GM12878 (cell line): ENCODE measurements around the gene ADAMTS14. TPM values are rescaled to one million over a fixed set of nuclear protein-coding genes. Genes with fewer than 3 reads are reported as not detected.

Experiments used
- ATAC-seq: fragments of 200-7000 bp; cut with Tn5 transposase; 3 replicates; pipeline ENCODE4 v1.9.1; 2020; ENCODE audit warnings: mild to moderate bottlenecking, moderate library complexity
- BruUV-seq: library from RNA; stranded (reverse); fragments of 400-500 nt; replicated peaks from 2 replicates; lab custom pipeline; 2021; lab: Mats Ljungman, UMichigan
- CTCF ChIA-PET: fragments of 300-600 bp; sonication (Branson Sonifier 250); formaldehyde crosslinking; extraction: SDS; loops from one replicate; lab custom pipeline; 2021; ENCODE audit warnings: inconsistent platforms; lab: Yijun Ruan, JAX
- POLR2A ChIA-PET: fragments of 350-600 bp; formaldehyde crosslinking; extraction: SDS; loops from one replicate; lab custom pipeline; 2021; ENCODE audit warnings: inconsistent platforms; lab: Charles Lee
- RAD21 ChIA-PET: fragments of 300-600 bp; sonication (Branson Sonifier 250); formaldehyde crosslinking; loops from one replicate; lab custom pipeline; 2023; ENCODE audit warnings: antibody characterized with exemption; ENCODE audit not compliant: unreplicated experiment; lab: Charles Lee
- SMC1A ChIA-PET: fragments of 300-600 bp; sonication (Branson Sonifier 250); formaldehyde crosslinking; loops from one replicate; lab custom pipeline; 2023; ENCODE audit not compliant: unreplicated experiment, uncharacterized antibody; lab: Charles Lee
- DNase-seq: peaks from one replicate; pipeline ENCODE4 v3.0.0-alpha.2; 2011; ENCODE audit warnings: low read depth, low spot score
- FAIRE-seq: peaks from 3 replicates; lab custom pipeline; 2011; peaks lifted over from hg19 to GRCh38; lab: Jason Lieb, UNC
- H2AFZ ChIP-seq: 2 replicates; pipeline ENCODE4 v1.6.0; 2011; ENCODE audit warnings: low read depth, low read length, control low read depth; ENCODE audit not compliant: control insufficient read depth
- H3K27ac ChIP-seq: 2 replicates; pipeline ENCODE4 v1.5.1; 2011; ENCODE audit warnings: control low read depth; ENCODE audit not compliant: control insufficient read depth, insufficient read depth
- H3K27me3 ChIP-seq, 2 experiments: replicated peaks in 1 of 2; 2 replicates each; pipeline versions ENCODE4 v1.6.0 to v1.6.1; 2011; ENCODE audit warnings: low read length in 1 of 2; ENCODE audit not compliant: control insufficient read depth in 2 of 2, insufficient read depth in 2 of 2
- H3K36me3 ChIP-seq, 2 experiments: 2 replicates each; pipeline ENCODE4 v1.5.1; 2011; ENCODE audit warnings: low read length in 1 of 2; ENCODE audit not compliant: control insufficient read depth in 2 of 2, insufficient read depth in 2 of 2
- H3K4me1 ChIP-seq: 2 replicates; pipeline ENCODE4 v1.6.1; 2011; ENCODE audit warnings: mild to moderate bottlenecking, low read length, moderate library complexity, mixed read lengths; ENCODE audit not compliant: control insufficient read depth, insufficient read depth
- H3K4me2 ChIP-seq: 2 replicates; pipeline ENCODE4 v1.6.0; 2011; ENCODE audit warnings: control low read depth; ENCODE audit not compliant: control insufficient read depth, insufficient read depth
- H3K4me3 ChIP-seq: fragments of 200-600 bp; sonication (generic); 2 replicates; pipeline ENCODE4 v1.5.1; 2016
- H3K79me2 ChIP-seq: 2 replicates; pipeline ENCODE4 v1.6.0; 2011; ENCODE audit warnings: low read length; ENCODE audit not compliant: control insufficient read depth, insufficient read depth
- H3K9ac ChIP-seq: 2 replicates; pipeline ENCODE4 v1.8.0; 2011; ENCODE audit warnings: low read length, control low read depth, mixed read lengths; ENCODE audit not compliant: control insufficient read depth, insufficient read depth
- H3K9me3 ChIP-seq: replicated peaks from 3 replicates; pipeline ENCODE4 v1.5.1; 2011; ENCODE audit warnings: mild to moderate bottlenecking, low read length; ENCODE audit not compliant: control insufficient read depth, insufficient read depth
- H4K20me1 ChIP-seq: 2 replicates; pipeline ENCODE4 v1.6.0; 2011; ENCODE audit not compliant: control insufficient read depth, insufficient read depth
- EED ChIP-seq: sonication (generic); IDR thresholded peaks from 2 replicates; pipeline ENCODE4 v1.6.1; 2016; ENCODE audit warnings: antibody characterized with exemption, low read depth
- KLF5 ChIP-seq: fragments of 450-650 bp; IDR thresholded peaks from 2 replicates; pipeline ENCODE4 v1.6.1; 2014; ENCODE audit warnings: mild to moderate bottlenecking; ENCODE audit not compliant: partially characterized antibody
- RCOR1 ChIP-seq: conservative IDR thresholded peaks from 2 replicates; pipeline ENCODE4 v1.6.1; 2012; ENCODE audit warnings: low read depth, low read length, improper control_type of control experiment
- SMAD1 ChIP-seq: fragments of 450-650 bp; IDR thresholded peaks from 2 replicates; pipeline ENCODE4 v1.6.1; 2018; ENCODE audit warnings: mild to moderate bottlenecking, low read depth; ENCODE audit not compliant: partially characterized antibody
- TCF7 ChIP-seq: IDR thresholded peaks from 2 replicates; pipeline ENCODE4 v1.6.1; 2014; ENCODE audit warnings: antibody characterized with exemption, borderline replicate concordance
- ZSCAN29 ChIP-seq: fragments of 450-650 bp; IDR thresholded peaks from 2 replicates; pipeline ENCODE4 v1.6.1; 2017; ENCODE audit warnings: mild to moderate bottlenecking, moderate library complexity
- WGBS: methylation state at CpG from one replicate; pipeline ENCODE4 v1.1.6; 2016; ENCODE audit warnings: low lambda C conversion rate; ENCODE audit not compliant: insufficient replicate concordance, insufficient coverage; ENCODE audit errors: missing lambda C conversion rate; 5-methylcytosine and 5-hydroxymethylcytosine counted together
- in situ Hi-C: fragments of 300-500 bp; cut with MboI; formaldehyde crosslinking; loops from 9 replicates; pipeline ENCODE4 v1.14.3; 2018; ENCODE audit warnings: mixed read lengths
- intact Hi-C: fragments of 100-400 bp; cut with micrococcal nuclease; formaldehyde crosslinking; loops from one replicate; pipeline ENCODE4 v1.14.2; 2022; ENCODE audit not compliant: unreplicated experiment
- polyA plus RNA-seq, 11 experiments: library from polyadenylated mRNA; depleted of rRNA in 4 of 11; unstranded in 6 of 11; stranded (reverse) in 5 of 11; fragments of >200 nt; fragmentation: Nextera tagmentation in 4 of 11; fragmentation: Illumina TruSeq in 1 of 11; extraction: Ambion mirVana in 4 of 11; extraction: Trizol in 1 of 11; gene quantifications; 1 replicate in 1 of 11; 2 replicates in 10 of 11; pipeline versions ENCODE4 v1.2.1 to v1.2.3, GENCODE V29; 2011 to 2016; ENCODE audit warnings: inconsistent platforms in 2 of 11, missing spikeins in 2 of 11, low read depth in 1 of 11
- total RNA-seq, 4 experiments: library from RNA; depleted of rRNA in 3 of 4; stranded (reverse); fragments of >200 nt in 3 of 4; fragmentation: Illumina TruSeq in 1 of 4; extraction: Trizol in 1 of 4; gene quantifications; 2 replicates each; pipeline versions ENCODE4 v1.2.1 to v1.2.3, GENCODE V29; 2013 to 2021
- TF ChIP-seq, protein P1 (sequence below): fragments of 450-650 bp; IDR thresholded peaks from 2 replicates; pipeline ENCODE4 v1.6.1; 2017; ENCODE audit warnings: low read depth, mild to moderate bottlenecking, moderate library complexity
- TF ChIP-seq, protein P2 (sequence below): fragments of 450-650 bp; IDR thresholded peaks from 2 replicates; pipeline ENCODE4 v1.6.1; 2014; ENCODE audit warnings: mild to moderate bottlenecking

ADAMTS14 gene
- total and polyA plus RNA-seq, 10 of the 15 experiments (the other 5 are each of a cell fraction or from before 2014, with no cell fraction given) = 0.03 to 0.05 TPM; not detected in 8

DNA sequence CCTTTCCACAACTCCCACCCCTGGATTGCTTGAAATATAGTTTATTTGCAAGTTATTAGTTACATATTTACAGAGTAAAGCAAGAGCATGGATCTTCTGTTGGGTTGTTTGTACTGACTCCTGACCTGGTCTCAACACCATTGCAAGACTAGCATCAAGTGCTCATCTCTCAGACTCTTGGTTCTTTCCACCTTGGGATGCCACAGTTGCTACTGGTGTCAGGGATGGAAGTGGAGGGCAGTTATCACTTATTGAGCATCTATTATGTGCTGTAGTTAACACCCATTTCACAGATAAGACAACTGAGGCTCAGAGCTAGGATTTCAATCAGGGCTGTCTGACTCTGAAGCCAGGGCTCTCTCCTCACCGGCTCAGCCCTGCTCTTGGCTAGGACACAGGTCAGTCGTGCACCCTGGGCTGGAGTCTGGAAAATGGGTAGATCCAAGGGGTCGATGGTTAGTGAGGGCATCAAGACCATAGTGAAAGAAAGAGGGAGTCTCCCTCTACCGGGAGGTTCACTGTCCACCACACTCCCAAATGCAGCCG, 614 bp upstream of the ADAMTS14 start:
- Histone ChIP-seq H3K9ac (no peak overlapping the region), H3K4me3 (no peak overlapping the region), H4K20me1 (no peaks in the 10 kb centered on the region), H3K9me3 (no peaks in the 10 kb centered on the region; the same call in 2 of the 3 replicates), H3K36me3 (no peaks in the 10 kb centered on the region), H3K27me3 (peaks cover 0 to 4% of the 10 kb centered on the region in 2 experiments; a peak in 3 of 4 replicates), H3K27ac (no peak overlapping the region), H2AFZ (no peak overlapping the region), H3K79me2 (no peaks in the 10 kb centered on the region), H3K4me1 (no peaks in the 10 kb centered on the region), H3K4me2 (no peak overlapping the region)
- FAIRE-seq (no peak), DNase-seq (no peak), ATAC-seq (no peak)
- CTCF ChIA-PET = no interaction called here
- SMC1A ChIA-PET = interaction anchor here (0.7 kb wide), 1 partner anchor 70 kb away, joined by 3 read pairs; no protein-coding TSS in a partner anchor
- POLR2A ChIA-PET = no interaction called here
- TF ChIP-seq, protein P1, sequence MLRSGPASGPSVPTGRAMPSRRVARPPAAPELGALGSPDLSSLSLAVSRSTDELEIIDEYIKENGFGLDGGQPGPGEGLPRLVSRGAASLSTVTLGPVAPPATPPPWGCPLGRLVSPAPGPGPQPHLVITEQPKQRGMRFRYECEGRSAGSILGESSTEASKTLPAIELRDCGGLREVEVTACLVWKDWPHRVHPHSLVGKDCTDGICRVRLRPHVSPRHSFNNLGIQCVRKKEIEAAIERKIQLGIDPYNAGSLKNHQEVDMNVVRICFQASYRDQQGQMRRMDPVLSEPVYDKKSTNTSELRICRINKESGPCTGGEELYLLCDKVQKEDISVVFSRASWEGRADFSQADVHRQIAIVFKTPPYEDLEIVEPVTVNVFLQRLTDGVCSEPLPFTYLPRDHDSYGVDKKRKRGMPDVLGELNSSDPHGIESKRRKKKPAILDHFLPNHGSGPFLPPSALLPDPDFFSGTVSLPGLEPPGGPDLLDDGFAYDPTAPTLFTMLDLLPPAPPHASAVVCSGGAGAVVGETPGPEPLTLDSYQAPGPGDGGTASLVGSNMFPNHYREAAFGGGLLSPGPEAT = no peak
- TF ChIP-seq SMAD1 (no peak), KLF5 (no peak), ZSCAN29 (no peak), TCF7 (no peak), EED (no peak), RCOR1 (no peak)
- TF ChIP-seq, protein P2, sequence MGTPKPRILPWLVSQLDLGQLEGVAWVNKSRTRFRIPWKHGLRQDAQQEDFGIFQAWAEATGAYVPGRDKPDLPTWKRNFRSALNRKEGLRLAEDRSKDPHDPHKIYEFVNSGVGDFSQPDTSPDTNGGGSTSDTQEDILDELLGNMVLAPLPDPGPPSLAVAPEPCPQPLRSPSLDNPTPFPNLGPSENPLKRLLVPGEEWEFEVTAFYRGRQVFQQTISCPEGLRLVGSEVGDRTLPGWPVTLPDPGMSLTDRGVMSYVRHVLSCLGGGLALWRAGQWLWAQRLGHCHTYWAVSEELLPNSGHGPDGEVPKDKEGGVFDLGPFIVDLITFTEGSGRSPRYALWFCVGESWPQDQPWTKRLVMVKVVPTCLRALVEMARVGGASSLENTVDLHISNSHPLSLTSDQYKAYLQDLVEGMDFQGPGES = no peak
- RAD21 ChIA-PET = no interaction called here
- no TSS peak for BruUV-seq
- in situ Hi-C loops = no loop called here
- 62% methylated on average over 5 of the region's 5 CpGs for WGBS
- intact Hi-C loops = no loop called here
